GM19324 (cell line): Measurements from ENCODE around the gene MARS1.
"Not testable (repeated sequence)": the region's sequence is repeated elsewhere in the genome, so short reads cannot be mapped to it uniquely, and the experiment has no call there.

Source experiments
- ATAC-seq: cut with Tn5 transposase; IDR thresholded peaks from one replicate; pipeline ENCODE4 v1.9.1; 2021; ENCODE audit warnings: mild to moderate bottlenecking, moderate library complexity; ENCODE audit not compliant: unreplicated experiment, low FRiP score

Gene MARS1

DNA sequence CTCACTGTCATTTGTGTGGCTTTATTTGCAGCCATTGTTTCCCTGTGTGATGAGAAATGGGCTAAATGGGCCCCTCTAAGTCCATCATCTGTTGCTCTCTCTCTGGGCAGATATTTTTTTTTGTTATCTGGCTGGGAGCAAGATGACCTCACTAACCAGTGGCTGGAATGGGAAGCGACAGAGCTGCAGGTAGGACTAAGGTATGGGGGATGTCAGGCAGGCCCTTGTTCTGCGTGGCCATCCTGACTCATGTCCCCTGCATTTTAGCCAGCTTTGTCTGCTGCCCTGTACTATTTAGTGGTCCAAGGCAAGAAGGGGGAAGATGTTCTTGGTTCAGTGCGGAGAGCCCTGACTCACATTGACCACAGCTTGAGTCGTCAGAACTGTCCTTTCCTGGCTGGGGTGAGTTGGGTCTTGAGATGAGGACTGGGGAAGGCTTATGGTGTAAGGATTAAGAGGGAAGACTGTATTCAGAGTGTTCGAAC is 1.3 kb downstream of the MARS1 start:
- no peak for ATAC-seq

DNA sequence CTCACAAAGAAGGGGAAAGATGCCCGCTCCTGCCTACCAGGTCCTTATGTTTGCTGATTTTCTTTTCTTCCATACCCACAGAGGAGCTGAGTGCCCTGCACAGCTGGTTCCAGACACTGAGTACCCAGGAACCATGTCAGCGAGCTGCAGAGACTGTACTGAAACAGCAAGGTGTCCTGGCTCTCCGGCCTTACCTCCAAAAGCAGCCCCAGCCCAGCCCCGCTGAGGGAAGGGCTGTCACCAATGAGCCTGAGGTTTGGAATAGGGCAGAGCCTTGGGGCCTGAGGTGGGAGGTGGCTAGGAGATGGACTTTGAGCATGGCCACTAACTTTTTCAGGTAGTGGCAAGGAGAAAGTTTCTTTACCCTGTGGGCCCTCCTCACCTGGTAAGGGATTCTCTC is 2.3 kb downstream of the MARS1 start:
- no peak for ATAC-seq

DNA sequence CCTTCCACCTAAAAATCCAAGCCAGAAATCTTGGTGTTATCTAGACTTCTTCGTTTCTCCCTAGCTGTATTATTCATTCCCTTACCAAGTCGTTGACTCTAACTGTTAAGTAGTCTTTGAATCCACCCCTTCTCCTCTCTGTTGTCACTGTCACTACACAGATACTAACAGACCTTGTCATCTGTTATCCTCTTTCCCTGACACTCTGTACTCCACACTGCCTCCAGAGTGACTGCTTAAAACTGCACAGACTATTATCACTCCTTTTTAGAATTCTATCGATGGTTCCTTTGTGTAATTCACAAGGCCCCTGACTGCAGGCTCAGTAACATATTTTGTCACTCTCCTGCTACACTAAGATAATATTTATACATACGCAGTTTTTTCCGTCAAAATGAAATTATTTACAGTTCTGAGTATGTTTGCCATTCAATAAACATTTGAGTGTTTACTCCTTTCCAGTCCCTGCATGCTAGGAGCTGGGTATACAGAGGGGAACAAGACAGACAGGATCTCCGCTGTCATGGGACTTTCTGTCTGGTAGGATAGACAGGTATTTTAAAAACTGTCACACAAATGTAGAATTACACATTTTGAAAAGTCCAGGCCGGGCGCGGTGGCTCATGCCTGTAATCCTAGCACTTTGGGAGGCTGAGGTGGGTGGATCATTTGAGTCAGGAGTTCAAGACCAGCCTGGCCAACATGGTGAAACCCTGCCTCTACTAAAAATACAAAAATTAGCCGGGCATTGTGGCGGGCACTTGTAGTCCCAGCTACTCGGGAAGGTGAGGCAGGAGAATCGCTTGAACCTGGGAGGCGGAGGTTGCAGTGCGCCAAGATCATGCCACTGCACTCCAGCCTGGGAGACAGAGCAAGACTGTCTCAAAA is 3.8 kb downstream of the MARS1 start:
- no peak for ATAC-seq

DNA sequence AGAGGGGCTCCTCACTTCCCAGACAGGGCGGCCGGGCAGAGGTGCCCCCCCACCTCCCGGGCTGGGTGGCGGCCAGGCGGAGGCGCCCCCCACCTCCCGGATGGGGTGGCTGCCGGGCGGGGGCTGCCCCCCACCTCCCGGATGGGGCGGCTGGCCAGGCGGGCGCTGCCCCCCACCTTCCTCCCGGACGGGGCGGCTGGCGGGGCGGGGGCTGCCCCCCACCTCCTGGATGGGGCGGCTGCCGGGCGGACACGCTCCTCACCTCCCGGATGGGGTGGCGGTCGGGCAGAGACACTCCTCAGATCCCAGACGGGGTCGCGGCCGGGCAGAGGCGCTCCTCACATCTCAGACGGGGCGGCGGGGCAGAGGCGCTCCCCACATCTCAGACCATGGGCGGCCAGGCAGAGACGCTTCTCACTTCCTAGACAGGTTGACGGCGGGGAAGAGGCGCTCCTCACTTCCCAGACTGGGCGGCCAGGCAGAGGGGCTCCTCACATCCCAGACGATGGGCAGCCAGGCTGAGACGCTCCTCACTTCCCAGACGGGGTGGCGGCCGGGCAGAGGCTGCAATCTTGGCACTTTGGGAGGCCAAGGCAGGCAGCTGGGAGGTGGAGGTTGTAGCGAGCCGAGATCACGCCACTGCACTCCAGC is 7.3 kb downstream of the MARS1 start:
- ATAC-seq, result not testable (repeated sequence)

DNA sequence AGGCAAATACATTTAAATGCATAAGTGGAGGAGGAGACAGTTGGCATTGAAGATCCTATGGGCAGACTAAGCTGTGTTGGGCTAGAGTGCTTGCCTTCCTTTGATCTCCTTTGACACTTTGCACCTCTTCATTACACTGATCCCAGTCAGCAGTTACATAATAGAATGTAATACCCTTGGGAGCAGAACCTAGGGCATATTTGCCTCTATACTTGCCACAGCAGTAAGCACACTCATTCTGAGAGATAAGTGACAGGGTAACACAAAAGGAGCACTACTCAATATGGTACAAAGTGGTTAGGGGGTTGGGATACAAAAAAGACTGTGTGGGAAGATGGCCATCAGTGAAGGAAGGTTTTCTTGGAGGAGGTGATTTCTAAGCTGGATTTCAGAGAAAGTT is 9.0 kb downstream of the MARS1 start:
- ATAC-seq, result no peak

DNA sequence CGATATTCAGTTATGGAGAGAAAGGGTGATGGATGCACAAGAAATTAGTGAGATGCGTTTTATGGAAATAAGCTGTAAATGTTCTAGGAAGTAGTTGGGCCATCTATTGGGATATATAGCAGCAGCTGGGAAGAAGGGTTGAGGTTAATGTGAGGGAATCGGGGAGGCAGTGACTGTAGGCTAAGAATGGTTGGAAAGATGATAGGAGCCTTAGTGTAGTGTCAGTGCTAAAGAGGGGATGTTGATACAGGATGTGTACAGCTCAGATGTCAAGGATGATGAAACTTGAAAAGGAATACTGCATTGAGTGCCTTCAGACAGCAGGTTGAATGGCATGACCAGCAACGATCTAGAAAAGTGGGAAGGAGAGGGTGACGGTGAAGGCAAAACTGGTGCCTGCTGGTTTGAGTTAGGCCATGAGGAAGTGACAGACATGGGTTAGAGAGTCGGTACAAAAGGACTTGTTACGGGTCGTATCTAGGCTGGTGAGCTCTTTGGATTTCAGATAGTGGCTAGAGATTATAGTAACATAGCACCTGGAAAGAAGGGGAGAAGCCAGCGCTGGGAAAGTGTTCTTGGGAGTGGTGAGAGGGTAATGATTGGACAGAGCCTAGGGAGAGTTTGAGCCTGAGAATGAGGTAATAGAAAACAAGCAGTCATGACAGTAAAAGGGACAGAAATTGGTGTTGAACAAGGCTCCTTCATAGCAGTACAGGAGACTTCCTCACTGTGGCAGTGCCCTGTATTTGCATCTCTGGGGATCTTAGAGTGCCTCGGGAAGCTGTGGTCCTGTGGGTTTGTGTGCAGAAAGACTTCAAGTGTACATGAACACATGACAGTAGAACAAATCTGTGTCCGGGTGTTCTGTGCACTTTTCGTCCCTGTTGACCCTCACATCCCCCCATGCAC is 9.6 kb downstream of the MARS1 start:
- no peak for ATAC-seq

DNA sequence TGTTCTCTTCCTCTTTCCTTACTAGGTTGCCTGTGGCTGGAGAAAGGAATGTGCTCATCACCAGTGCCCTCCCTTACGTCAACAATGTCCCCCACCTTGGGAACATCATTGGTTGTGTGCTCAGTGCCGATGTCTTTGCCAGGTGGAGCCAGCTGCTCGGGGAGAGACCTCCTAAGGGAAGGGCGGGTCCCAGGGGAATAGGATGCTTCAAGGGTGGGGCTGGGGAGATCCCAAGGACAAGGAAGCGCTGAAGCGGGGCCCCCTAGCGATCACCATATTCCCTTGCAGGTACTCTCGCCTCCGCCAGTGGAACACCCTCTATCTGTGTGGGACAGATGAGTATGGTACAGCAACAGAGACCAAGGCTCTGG is 10.2 kb downstream of the MARS1 start:
- ATAC-seq, result no peak

DNA sequence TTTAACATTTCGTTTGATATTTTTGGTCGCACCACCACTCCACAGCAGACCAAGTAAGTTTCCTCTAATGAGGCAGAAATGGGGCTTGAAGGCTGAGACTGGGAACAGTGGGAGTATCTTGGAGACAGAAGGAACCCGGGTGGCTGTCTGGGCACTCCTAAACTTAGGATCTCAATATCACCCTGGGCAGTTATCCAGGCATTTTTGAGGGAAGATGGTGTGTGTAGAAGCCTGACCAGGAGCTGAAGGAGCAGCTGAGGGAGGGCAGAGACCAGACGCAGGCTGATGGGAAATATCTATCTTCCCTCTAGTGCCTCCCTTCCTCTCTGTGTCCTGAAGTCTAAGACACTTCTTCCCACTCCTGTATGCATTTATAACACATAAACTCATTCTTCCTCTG is 10.7 kb downstream of the MARS1 start:
- ATAC-seq, result no peak

DNA sequence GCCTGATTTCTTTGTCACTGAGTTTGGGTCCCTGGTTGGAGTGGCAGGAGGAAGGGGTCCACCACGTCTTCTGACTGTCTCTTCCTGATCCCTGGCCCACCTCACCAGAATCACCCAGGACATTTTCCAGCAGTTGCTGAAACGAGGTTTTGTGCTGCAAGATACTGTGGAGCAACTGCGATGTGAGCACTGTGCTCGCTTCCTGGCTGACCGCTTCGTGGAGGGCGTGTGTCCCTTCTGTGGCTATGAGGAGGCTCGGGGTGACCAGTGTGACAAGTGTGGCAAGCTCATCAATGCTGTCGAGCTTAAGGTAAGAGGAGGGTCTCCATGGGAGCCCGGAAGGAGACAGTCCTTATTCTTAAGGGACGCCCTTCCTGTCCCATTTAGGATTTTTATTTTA is 12.3 kb downstream of the MARS1 start:
- ATAC-seq, result no peak

DNA sequence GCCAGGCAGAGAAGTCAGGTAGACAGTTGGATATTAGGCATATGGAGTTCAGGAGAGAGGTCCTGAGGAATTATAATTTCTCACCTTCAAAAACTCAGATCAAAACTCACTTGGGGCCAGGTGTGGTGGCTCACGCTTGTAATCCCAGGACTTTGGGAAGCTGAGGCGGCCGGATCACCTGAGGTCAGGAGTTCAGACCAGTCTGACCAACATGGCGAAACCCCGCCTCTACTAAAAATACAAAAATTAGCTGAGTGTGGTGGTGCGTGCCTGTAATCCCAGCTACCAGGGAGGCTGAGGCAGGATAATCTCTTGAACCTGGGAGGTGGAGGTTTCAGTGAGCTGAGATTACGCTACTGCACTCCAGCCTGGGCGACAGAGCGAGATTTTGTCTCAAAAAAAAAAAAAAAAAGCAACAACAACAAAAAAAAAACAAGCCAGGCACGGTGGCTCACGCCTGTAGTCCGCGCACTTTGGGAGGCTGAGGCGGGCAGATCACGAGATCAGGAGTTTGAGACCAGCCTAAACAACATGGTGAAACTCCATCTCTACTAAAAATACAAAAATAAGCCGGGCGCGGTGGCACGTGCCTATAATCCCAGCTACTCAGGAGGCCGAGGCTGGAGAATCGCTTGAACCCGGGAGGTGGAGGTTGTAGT is 14.6 kb downstream of the MARS1 start:
- not testable (repeated sequence) for ATAC-seq

DNA sequence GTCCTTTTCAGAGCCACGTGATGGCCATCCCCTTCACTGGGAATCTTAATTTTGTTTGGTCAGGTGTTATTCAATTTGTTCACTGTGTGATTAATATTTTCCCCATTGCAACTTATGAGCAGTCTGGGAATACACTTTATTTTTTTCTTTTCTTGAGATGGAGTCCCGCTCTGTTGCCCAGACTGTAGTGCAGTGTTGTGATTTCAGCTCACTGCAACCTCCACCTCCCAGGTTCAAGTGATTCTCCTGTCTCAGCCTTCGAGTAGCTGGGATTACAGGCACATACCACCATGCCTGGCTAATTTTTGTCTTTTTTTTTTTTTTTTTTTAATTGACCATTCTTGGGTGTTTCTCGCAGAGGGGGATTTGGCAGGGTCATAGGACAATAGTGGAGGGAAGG is 18.7 kb downstream of the MARS1 start:
- not testable (repeated sequence) for ATAC-seq

DNA sequence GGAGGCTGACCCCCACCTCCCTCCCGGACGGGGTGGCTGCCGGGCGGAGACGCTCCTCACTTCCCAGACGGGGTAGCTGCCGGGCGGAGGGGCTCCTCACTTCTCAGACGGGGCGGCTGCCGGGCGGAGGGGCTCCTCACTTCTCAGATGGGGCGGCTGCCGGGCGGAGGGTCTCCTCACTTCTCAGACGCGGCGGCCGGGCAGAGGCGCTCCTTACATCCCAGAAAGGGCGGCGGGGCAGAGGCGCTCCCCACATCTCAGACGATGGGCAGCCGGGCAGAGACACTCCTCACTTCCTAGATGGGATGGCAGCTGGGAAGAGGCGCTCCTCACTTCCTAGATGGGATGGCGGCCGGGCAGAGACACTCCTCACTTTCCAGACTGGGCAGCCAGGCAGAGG is 19.9 kb downstream of the MARS1 start:
- not testable (repeated sequence) for ATAC-seq

DNA sequence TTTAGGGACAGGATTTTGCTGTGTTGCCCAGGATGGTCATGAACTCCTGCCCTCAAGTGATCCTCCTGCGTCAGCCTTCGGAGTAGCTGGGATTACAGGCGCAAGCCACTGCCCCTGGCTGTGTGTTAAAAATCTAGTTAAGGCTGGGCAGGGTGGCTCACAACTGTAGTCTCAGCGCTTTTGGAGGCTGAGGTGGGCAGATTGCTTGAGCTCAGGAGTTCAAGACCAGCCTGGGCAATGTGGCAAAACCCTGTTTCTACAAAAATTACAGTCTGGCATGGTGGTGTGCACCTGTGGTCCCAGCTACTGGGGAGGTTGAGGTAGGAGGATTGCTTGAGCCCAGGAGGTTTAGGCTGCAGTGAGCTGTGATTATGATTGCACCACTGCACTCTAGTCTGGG is 23.3 kb downstream of the MARS1 start:
- ATAC-seq, result no peak

DNA sequence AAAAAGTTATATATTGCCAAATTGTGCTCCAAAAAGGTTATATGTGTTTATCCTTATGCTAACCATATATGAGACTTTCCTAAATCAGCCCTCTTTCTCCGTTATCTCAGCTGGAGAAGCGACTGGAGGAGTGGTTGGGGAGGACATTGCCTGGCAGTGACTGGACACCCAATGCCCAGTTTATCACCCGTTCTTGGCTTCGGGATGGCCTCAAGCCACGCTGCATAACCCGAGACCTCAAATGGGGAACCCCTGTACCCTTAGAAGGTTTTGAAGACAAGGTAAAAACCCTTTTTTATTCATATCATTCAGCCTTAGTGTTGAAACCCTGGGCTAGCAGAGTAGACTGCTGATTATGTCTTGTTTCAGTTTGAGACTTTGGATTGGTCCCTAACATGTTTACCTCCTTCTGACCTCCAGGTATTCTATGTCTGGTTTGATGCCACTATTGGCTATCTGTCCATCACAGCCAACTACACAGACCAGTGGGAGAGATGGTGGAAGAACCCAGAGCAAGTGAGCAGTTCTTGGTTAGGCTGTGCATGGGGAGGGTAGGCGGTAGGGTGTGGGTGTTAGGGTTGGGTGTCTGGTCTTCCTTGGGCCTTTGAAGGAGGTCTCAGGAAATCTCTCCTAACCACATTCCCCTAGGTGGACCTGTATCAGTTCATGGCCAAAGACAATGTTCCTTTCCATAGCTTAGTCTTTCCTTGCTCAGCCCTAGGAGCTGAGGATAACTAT is 23.9 kb downstream of the MARS1 start:
- ATAC-seq, result no peak

DNA sequence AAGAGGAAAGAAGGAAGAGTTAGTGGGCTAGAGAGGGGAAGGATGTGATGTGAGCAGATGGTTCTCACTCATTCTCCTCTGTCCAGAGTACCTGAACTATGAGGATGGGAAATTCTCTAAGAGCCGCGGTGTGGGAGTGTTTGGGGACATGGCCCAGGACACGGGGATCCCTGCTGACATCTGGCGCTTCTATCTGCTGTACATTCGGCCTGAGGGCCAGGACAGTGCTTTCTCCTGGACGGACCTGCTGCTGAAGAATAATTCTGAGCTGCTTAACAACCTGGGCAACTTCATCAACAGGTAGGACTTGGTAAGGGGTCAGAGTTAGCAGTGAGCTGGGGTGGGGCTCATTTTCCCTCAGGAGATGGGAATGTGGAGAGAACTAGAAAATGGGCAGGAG is 24.8 kb downstream of the MARS1 start:
- no peak for ATAC-seq

DNA sequence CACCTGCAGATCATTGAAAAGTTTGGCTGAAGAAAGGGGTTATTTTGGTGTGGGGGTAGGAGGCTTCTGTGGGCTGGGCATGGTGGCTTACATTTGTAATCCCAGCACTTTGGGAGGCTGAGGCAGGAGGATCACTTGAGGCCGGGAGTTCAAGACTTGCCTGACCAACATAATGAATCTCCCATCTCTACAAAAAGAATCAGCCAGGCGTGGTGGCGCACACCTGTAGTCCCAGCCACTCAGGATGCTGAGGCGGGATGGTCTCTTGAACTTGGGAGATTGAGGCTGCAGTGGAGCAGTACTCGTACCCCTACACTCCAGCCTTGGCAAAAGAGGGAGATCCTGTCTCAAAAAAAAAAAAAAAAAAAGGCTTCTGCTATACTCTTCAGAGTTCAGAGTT is 25.4 kb downstream of the MARS1 start:
- no peak for ATAC-seq

DNA sequence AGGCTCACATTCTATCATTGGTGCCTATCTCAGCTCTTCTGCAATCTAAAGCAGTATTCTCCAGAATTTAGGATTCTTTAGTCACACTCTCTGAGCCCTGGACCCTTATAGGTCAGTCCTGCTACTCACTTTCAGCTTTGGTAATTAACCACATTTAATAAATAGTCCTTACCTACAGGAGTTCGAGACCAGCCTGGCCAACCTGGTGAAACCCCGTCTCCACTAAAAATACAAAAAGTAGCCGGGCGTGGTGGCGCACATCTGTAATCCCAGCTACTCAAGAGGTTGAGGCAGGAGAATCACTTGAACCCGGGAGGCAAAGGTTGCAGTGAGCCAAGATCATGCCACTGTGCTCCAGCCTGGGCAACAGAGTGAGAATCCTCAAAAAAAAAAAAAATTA is 25.8 kb downstream of the MARS1 start:
- ATAC-seq, result not testable (repeated sequence)

DNA sequence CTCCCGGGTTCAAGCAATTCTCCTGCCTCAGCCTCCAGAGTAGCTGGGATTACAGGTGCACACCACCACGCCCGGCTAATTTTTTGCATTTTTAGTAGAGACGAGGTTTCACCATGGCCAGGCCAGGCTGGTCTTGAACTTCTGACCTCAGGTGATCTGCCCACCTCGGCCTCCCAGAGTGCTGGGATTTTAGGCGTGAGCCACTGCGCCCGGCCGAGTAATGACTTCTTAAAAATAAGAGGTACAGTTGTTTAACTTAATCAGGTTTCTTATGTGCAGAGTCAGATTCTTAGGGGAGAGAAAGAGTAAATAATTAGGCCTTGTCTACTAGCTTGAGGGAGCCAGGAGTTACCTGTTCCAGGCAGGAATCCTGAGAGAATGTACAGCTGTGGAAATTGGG is 26.4 kb downstream of the MARS1 start:
- not testable (repeated sequence) for ATAC-seq

DNA sequence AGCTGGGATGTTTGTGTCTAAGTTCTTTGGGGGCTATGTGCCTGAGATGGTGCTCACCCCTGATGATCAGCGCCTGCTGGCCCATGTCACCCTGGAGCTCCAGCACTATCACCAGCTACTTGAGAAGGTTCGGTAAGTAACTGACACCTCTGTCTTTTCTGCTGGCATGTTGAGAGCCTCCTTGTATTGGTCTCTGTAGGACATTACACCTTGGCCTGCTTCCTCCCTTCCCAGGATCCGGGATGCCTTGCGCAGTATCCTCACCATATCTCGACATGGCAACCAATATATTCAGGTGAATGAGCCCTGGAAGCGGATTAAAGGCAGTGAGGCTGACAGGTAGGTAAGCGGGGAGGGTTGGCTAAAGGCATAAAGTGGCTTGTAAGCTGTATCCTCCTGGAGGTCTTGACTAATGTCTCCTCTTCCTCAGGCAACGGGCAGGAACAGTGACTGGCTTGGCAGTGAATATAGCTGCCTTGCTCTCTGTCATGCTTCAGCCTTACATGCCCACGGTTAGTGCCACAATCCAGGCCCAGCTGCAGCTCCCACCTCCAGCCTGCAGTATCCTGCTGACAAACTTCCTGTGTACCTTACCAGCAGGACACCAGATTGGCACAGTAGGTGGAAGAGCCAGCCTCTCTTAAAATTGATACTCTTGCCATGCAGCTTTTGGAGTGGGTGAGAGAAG is 27.0 kb downstream of the MARS1 start:
- ATAC-seq, result no peak
